DMS53 treated with DMSO at 0.1 percent for 48 hours (cell line): ENCODE results near the gene SDS.
"Not testable (repeated sequence)": the region's sequence is repeated elsewhere in the genome, so short reads cannot be mapped to it uniquely, and the experiment has no call there.

Experiments
- DNase-seq: peaks from one replicate; lab custom pipeline; 2025; ENCODE audit not compliant: unreplicated experiment; lab: John Stamatoyannopoulos, UW

The SDS gene

GRCh38 chr12:113381220-113381619 lies 22.5 kb downstream of the SDS start:
- DNase-seq: no peak

- no peak for DNase-seq
Observed at GRCh38 chr12:113378291-113378690, 25.4 kb downstream of the SDS start.

- no peak for DNase-seq
Observed at GRCh38 chr12:113374823-113375428, 28.8 kb downstream of the SDS start.

- DNase-seq: no peak
Observed at GRCh38 chr12:113373969-113374368, 29.7 kb downstream of the SDS start.

GRCh38 chr12:113373440-113373839 lies 30.2 kb downstream of the SDS start:
- no peak for DNase-seq

- no peak for DNase-seq
Observed at GRCh38 chr12:113372371-113372770, 31.3 kb downstream of the SDS start.

GRCh38 chr12:113371808-113372207 lies 31.9 kb downstream of the SDS start:
- DNase-seq: no peak

- DNase-seq: no peak
Observed at GRCh38 chr12:113370923-113371682, 32.6 kb downstream of the SDS start.

GRCh38 chr12:113369391-113369985 lies 34.2 kb downstream of the SDS start:
- DNase-seq: no peak

GRCh38 chr12:113368331-113368730 lies 35.4 kb downstream of the SDS start:
- DNase-seq: no peak

- no peak for DNase-seq
Observed at GRCh38 chr12:113366827-113367226, 36.9 kb downstream of the SDS start.

GRCh38 chr12:113365639-113366395 lies 37.9 kb downstream of the SDS start:
- DNase-seq: no peak

GRCh38 chr12:113364698-113365097 lies 39.0 kb downstream of the SDS start:
- no peak for DNase-seq

GRCh38 chr12:113361574-113362370 lies 41.9 kb downstream of the SDS start:
- DNase-seq: no peak

GRCh38 chr12:113359939-113360748 lies 43.5 kb downstream of the SDS start:
- DNase-seq: no peak

- DNase-seq: no peak
Observed at GRCh38 chr12:113359133-113359938, 44.4 kb downstream of the SDS start.

GRCh38 chr12:113358381-113359132 lies 45.1 kb downstream of the SDS start, which contains the start of gene PLBD2:
Gene PLBD2, plus strand, starts transcription at chr12:113358587. Its CDS starts 14 bp downstream, at chr12:113358601.
- DNase-seq: peak; percentile 91

- DNase-seq: not testable (repeated sequence)
Observed at GRCh38 chr12:113354192-113354591, 49.5 kb downstream of the SDS start.
